HepG2 (cell line): Measurements from ENCODE around the gene POLD3. TPM values are rescaled to one million over a fixed set of nuclear protein-coding genes. Genes with fewer than 3 reads are reported as not detected.

ENCODE experiments used
- ARID5B ChIP-seq: IDR thresholded peaks from 2 replicates; pipeline ENCODE4 v1.4.0; 2020; ENCODE audit warnings: mild to moderate bottlenecking, missing genetic modification reagents
- CHCHD3 ChIP-seq: sonication (generic); formaldehyde crosslinking; IDR thresholded peaks from 2 replicates; pipeline ENCODE4 v1.8.0; 2022; ENCODE audit warnings: mild to moderate bottlenecking, missing genetic modification reagents, moderate library complexity
- CREB1 ChIP-seq, 2 experiments: fragments of 450-650 bp in 1 of 2; IDR thresholded peaks; 2 replicates each; pipeline ENCODE4 v1.6.1; 2016 to 2017; ENCODE audit warnings: control low read depth in 1 of 2, mild to moderate bottlenecking in 1 of 2, missing compliant biosample characterization in 1 of 2, missing genetic modification characterization in 1 of 2
- ELF1 ChIP-seq: sonication (generic); formaldehyde crosslinking; IDR thresholded peaks from 2 replicates; pipeline ENCODE4 v1.4.0; 2020; ENCODE audit warnings: missing genetic modification reagents
- ESRRA ChIP-seq: sonication (generic); formaldehyde crosslinking; IDR thresholded peaks from 2 replicates; pipeline ENCODE4 v1.5.1; 2020; ENCODE audit warnings: mild to moderate bottlenecking, low read depth, missing genetic modification reagents
- GATAD2A ChIP-seq: IDR thresholded peaks from 2 replicates; pipeline ENCODE4 v1.6.1; 2016
- GFI1 ChIP-seq: sonication (generic); formaldehyde crosslinking; IDR thresholded peaks from 2 replicates; pipeline ENCODE4 v1.5.0; 2020; ENCODE audit warnings: missing genetic modification reagents, mild to moderate bottlenecking, borderline replicate concordance
- HOXA9 ChIP-seq: sonication (generic); formaldehyde crosslinking; IDR thresholded peaks from 2 replicates; pipeline ENCODE4 v1.8.1; 2022; ENCODE audit warnings: missing genetic modification reagents, mild to moderate bottlenecking, moderate library complexity, borderline replicate concordance
- MXI1 ChIP-seq: IDR thresholded peaks from 3 replicates; pipeline ENCODE4 v1.6.1; 2012; ENCODE audit warnings: low read depth, low read length, inconsistent platforms, borderline replicate concordance
- NFE2 ChIP-seq: sonication (generic); formaldehyde crosslinking; IDR thresholded peaks from 2 replicates; pipeline ENCODE4 v1.4.0; 2020; ENCODE audit warnings: missing genetic modification reagents
- PATZ1 ChIP-seq: sonication (generic); formaldehyde crosslinking; IDR thresholded peaks from 2 replicates; pipeline ENCODE4 v1.4.0; 2020; ENCODE audit warnings: missing genetic modification reagents
- RBAK ChIP-seq: sonication (generic); formaldehyde crosslinking; IDR thresholded peaks from 2 replicates; pipeline ENCODE4 v1.5.1; 2020; ENCODE audit warnings: mild to moderate bottlenecking, missing genetic modification reagents
- TEAD3 ChIP-seq: optimal IDR thresholded peaks from 2 replicates; pipeline ENCODE3; 2016; ENCODE audit warnings: borderline replicate concordance
- YEATS2 ChIP-seq: sonication (generic); formaldehyde crosslinking; IDR thresholded peaks from 2 replicates; pipeline ENCODE4 v1.4.0; 2020; ENCODE audit warnings: missing genetic modification reagents, borderline replicate concordance
- ZBTB37 ChIP-seq: sonication (generic); formaldehyde crosslinking; IDR thresholded peaks from 2 replicates; pipeline ENCODE4 v1.4.0; 2020; ENCODE audit warnings: mild to moderate bottlenecking, missing genetic modification reagents
- ZC3H13 ChIP-seq: sonication (generic); formaldehyde crosslinking; IDR thresholded peaks from 2 replicates; pipeline ENCODE4 v1.8.1; 2023; ENCODE audit warnings: mild to moderate bottlenecking, missing genetic modification reagents, moderate library complexity
- ZFP37 ChIP-seq: sonication (generic); formaldehyde crosslinking; IDR thresholded peaks from 2 replicates; pipeline ENCODE4 v1.4.0; 2020; ENCODE audit warnings: missing genetic modification reagents, borderline replicate concordance
- ZNF7 ChIP-seq: IDR thresholded peaks from 2 replicates; pipeline ENCODE4 v1.6.1; 2016; ENCODE audit warnings: missing biosample characterization, missing genetic modification reagents
- ZNF703 ChIP-seq: sonication (generic); formaldehyde crosslinking; IDR thresholded peaks from 2 replicates; pipeline ENCODE4 v1.5.1; 2020; ENCODE audit warnings: missing genetic modification reagents, mild to moderate bottlenecking, moderate library complexity, borderline replicate concordance
- ZNF776 ChIP-seq: sonication (generic); formaldehyde crosslinking; IDR thresholded peaks from 2 replicates; pipeline ENCODE4 v1.4.0; 2020; ENCODE audit warnings: mild to moderate bottlenecking, missing genetic modification reagents
- polyA plus RNA-seq, 8 experiments: library from polyadenylated mRNA; depleted of rRNA in 3 of 8; stranded (reverse) in 7 of 8; unstranded in 1 of 8; fragments of >200 nt; fragmentation: Illumina TruSeq in 4 of 8; extraction: Trizol in 4 of 8; gene quantifications; 2 replicates each; pipeline versions ENCODE4 v1.2.1 to v1.2.3, GENCODE V29; 2011 to 2016; ENCODE audit warnings: low read depth in 4 of 8, missing spikeins in 1 of 8, mixed read lengths in 1 of 8; ENCODE audit not compliant: insufficient read depth in 1 of 8
- total RNA-seq, 5 experiments: library from RNA; depleted of rRNA; stranded (reverse); fragments of >200 nt; fragmentation: Illumina TruSeq; extraction: Trizol; gene quantifications; 2 replicates each; pipeline ENCODE4 v1.2.3, GENCODE V29; 2016; ENCODE audit warnings: low read depth in 1 of 5
- TF ChIP-seq, protein P1 (sequence below): sonication (generic); formaldehyde crosslinking; IDR thresholded peaks from 2 replicates; pipeline ENCODE4 v1.5.0; 2020; ENCODE audit warnings: mild to moderate bottlenecking, missing genetic modification reagents, borderline replicate concordance

POLD3 gene
- total and polyA plus RNA-seq, 2 of the 13 experiments (the other 11 are each of a cell fraction or from before 2014, with no cell fraction given), result 6.3 to 18.9 TPM

DNA sequence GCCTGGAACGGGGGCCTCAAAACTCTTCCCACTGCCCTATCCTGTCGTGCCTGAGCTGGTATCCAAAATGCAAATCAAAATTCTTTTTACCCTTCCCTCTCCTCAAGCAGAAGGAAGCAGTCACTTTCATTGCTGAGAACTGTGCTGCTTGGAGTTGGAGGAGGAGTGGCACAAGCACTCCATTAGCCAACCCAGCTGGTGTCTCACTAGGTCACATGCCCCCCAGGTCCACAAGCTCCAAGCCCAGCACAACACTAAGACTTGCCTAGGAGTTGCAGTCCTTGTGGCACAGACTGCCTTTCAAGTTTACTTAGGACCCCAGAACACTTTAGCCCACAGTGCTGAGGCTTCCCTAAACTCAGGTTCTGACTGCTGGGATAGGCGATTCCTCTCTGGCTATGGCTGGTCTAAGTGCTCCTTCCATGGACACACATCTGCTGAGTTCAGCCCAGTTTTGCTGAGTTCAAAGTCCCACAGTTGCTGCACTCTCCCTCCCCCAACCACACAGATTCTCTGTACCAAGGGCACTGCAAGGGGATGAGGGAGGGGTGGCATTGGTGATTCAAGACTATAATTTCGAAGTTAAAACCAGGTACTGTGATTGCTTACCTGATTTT is 70.2 kb downstream of the POLD3 start (continued):
- TF ChIP-seq ESRRA (CRISPR knock-in tag) (peak; percentile 78), CHCHD3 (CRISPR knock-in tag) (no peak), GFI1 (CRISPR knock-in tag) (0 out of 2 replicates have a peak, but pooled peaks have one; percentile 10), ZBTB37 (CRISPR knock-in tag) (no peak), NFE2 (CRISPR knock-in tag) (no peak), CREB1 (IDR thresholded peaks at IDR 0.05) (no peak), CREB1 (CRISPR knock-in tag; IDR thresholded peaks at IDR 0.05) (no peak), TEAD3 (CRISPR knock-in tag) (peak; percentile 29), ELF1 (no peak), ZFP37 (CRISPR knock-in tag) (no peak), ZNF7 (CRISPR knock-in tag) (no peak), YEATS2 (CRISPR knock-in tag) (no peak), ZNF703 (CRISPR knock-in tag) (no peak), ARID5B (CRISPR knock-in tag) (peak; percentile 37), HOXA9 (CRISPR knock-in tag) (no peak), RBAK (no peak), GATAD2A (0 out of 2 replicates have a peak, but pooled peaks have one; percentile 22), ZNF776 (CRISPR knock-in tag) (no peak), MXI1 (no peak), PATZ1 (CRISPR knock-in tag) (peak; percentile 55), ZC3H13 (CRISPR knock-in tag) (no peak)
- TF ChIP-seq, protein P1, sequence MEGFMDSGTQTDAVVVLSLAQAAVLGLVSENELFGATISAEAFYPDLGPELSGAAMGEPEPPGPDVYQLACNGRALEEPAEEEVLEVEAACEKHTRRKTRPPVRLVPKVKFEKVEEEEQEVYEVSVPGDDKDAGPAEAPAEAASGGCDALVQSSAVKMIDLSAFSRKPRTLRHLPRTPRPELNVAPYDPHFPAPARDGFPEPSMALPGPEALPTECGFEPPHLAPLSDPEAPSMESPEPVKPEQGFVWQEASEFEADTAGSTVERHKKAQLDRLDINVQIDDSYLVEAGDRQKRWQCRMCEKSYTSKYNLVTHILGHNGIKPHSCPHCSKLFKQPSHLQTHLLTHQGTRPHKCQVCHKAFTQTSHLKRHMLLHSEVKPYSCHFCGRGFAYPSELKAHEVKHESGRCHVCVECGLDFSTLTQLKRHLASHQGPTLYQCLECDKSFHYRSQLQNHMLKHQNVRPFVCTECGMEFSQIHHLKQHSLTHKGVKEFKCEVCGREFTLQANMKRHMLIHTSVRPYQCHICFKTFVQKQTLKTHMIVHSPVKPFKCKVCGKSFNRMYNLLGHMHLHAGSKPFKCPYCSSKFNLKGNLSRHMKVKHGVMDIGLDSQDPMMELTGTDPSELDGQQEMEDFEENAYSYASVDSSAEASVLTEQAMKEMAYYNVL, result no peak
